Tibial nerve (tissue), 4 donors: ENCODE measurements around the gene MAST1. TPM values are rescaled to one million over a fixed set of nuclear protein-coding genes. Genes with fewer than 3 reads are reported as not detected.

ENCODE experiments used
- DNase-seq, 2 donors: peaks; one replicate each; pipeline ENCODE4 v3.0.0-alpha.2; 2019; ENCODE audit warnings: low spot score in 2 of 2
- H3K27ac ChIP-seq, 4 donors: fragments of 200-600 bp; sonication (generic) in 3 of 4; one replicate each; pipeline ENCODE4 v1.5.1; 2017 to 2019; ENCODE audit warnings: mild to moderate bottlenecking in 1 of 4
- H3K27me3 ChIP-seq, 2 donors: fragments of 200-600 bp; sonication (generic) in 1 of 2; one replicate each; pipeline versions ENCODE4 v1.5.1 to v1.6.0; 2017 to 2019
- H3K36me3 ChIP-seq, 3 donors: fragments of 200-600 bp; sonication (generic); one replicate each; pipeline ENCODE4 v1.5.1; 2018 to 2019
- H3K4me1 ChIP-seq, 4 donors: fragments of 200-600 bp; sonication (generic) in 3 of 4; one replicate each; pipeline ENCODE4 v1.5.1; 2017 to 2019
- H3K4me3 ChIP-seq, 4 donors: fragments of 200-600 bp; sonication (generic) in 3 of 4; one replicate each; pipeline ENCODE4 v1.5.1; 2017 to 2019; ENCODE audit warnings: mild to moderate bottlenecking in 1 of 4, moderate library complexity in 1 of 4
- H3K9me3 ChIP-seq, 4 donors: fragments of 200-600 bp; sonication (generic) in 3 of 4; one replicate each; pipeline ENCODE4 v1.5.1; 2017 to 2019
- EP300 ChIP-seq, 2 donors: sonication (generic); formaldehyde crosslinking; IDR thresholded peaks; one replicate each; pipeline ENCODE4 v1.6.1; 2017; ENCODE audit warnings: antibody characterized with exemption in 2 of 2, mild to moderate bottlenecking in 1 of 2
- POLR2A ChIP-seq, 2 donors: fragments of 450-650 bp; IDR thresholded peaks; one replicate each; pipeline ENCODE4 v1.6.1; 2017; ENCODE audit warnings: antibody characterized with exemption in 2 of 2, mild to moderate bottlenecking in 2 of 2, moderate library complexity in 2 of 2
- WGBS, 2 donors: methylation state at CpG; one replicate each; pipeline ENCODE4 v1.1.5; 2018; 5-methylcytosine and 5-hydroxymethylcytosine counted together
- total RNA-seq, 4 donors: library from RNA; depleted of rRNA; stranded (reverse); fragments of >200 nt; gene quantifications; one replicate each; pipeline ENCODE4 v1.1.0, GENCODE V29; 2016
- TF ChIP-seq, protein P1 (sequence below), 5 experiments: fragments of 200-600 bp in 3 of 5; fragments of 450-650 bp in 2 of 5; sonication (generic) in 3 of 5; IDR thresholded peaks; one replicate each; pipeline ENCODE4 v1.5.1; 2016 to 2019; ENCODE audit warnings: antibody characterized with exemption in 5 of 5, mild to moderate bottlenecking in 3 of 5, moderate library complexity in 2 of 5

Gene MAST1
- total RNA-seq, 4 donors from 2014 or later = not detected

- TF ChIP-seq, protein P1, sequence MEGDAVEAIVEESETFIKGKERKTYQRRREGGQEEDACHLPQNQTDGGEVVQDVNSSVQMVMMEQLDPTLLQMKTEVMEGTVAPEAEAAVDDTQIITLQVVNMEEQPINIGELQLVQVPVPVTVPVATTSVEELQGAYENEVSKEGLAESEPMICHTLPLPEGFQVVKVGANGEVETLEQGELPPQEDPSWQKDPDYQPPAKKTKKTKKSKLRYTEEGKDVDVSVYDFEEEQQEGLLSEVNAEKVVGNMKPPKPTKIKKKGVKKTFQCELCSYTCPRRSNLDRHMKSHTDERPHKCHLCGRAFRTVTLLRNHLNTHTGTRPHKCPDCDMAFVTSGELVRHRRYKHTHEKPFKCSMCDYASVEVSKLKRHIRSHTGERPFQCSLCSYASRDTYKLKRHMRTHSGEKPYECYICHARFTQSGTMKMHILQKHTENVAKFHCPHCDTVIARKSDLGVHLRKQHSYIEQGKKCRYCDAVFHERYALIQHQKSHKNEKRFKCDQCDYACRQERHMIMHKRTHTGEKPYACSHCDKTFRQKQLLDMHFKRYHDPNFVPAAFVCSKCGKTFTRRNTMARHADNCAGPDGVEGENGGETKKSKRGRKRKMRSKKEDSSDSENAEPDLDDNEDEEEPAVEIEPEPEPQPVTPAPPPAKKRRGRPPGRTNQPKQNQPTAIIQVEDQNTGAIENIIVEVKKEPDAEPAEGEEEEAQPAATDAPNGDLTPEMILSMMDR (IDR thresholded peaks at IDR 0.05) = no peak
- TF ChIP-seq POLR2A (IDR thresholded peaks at IDR 0.05) (no peak), EP300 (IDR thresholded peaks at IDR 0.05) (no peak)
- H3K9me3 ChIP-seq = no peaks in the 10 kb centered on the region
- no peak for DNase-seq
- no peaks in the 10 kb centered on the region for H3K36me3 ChIP-seq
- H3K27ac ChIP-seq = no peak overlapping the region
- H3K4me3 ChIP-seq = peak overlapping the region in 3 of 4 donors; percentile 4 to 47 (median 32)
- peaks cover 0 to 97% of the 10 kb centered on the region in 2 donors for H3K27me3 ChIP-seq
- WGBS, 2 donors = 0 to 2% methylated on average over 3 to 5 of the region's 5 CpGs
- H3K4me1 ChIP-seq = peaks cover 0 to 38% (median 10%) of the 10 kb centered on the region in 4 donors
Observed at GRCh38 chr19:12833418-12833737, 4.9 kb upstream of the MAST1 start.

DNA sequence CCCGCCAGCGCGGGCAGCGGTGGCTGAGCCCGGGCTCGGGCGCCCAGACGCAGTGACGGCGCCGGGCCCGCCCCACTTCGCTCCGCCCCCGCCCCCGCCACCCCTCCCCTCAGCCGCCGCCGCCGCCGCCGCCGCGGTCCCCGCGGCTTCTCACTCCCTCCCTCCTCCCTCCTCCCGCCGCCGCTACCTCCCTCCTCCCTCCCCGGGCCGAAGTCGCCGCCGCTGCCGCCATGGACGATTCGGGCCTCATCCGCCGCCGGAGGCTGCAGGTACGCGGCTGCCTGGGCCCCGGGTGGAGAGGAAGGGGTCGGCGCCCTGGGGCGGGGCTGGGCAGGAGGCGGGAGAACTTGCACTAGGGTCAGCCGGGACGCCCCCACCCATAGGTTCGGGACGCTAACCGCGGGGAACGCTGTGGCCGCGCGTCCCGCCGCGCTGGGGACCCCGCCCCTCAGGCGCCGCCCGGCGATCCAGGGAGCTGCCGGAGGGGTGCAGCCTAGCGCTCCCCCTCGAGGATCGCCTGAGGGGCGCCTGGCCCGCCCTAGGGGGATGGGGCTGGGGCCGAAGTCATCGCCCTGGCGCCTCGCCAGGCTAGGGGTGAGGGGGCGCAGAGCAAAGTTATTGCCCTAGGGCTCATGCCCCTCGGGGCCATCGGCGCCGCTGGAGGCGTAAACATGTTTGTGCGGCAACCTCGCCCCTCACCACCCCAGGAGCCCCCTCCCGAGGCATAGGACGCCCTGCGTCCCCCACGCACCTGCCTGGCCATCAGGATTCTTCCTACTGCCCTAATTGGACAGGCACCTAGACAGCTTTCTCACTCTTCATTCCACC, 4.4 kb upstream of the MAST1 start:
- Histone ChIP-seq H3K27ac (no peak overlapping the region), H3K27me3 (peaks cover 0 to 97% of the 10 kb centered on the region in 2 donors), H3K9me3 (no peaks in the 10 kb centered on the region), H3K36me3 (no peaks in the 10 kb centered on the region), H3K4me1 (peaks cover 0 to 40% (median 15%) of the 10 kb centered on the region in 4 donors), H3K4me3 (peak overlapping the region in 3 of 4 donors; percentile 4 to 47 (median 32))
- WGBS, 2 donors = 1% methylated on average over 13 to 34 of the region's 87 CpGs
- TF ChIP-seq POLR2A (IDR thresholded peaks at IDR 0.05) = no peak
- TF ChIP-seq, protein P1 (IDR thresholded peaks at IDR 0.05) = no peak
- DNase-seq = no peak

DNA sequence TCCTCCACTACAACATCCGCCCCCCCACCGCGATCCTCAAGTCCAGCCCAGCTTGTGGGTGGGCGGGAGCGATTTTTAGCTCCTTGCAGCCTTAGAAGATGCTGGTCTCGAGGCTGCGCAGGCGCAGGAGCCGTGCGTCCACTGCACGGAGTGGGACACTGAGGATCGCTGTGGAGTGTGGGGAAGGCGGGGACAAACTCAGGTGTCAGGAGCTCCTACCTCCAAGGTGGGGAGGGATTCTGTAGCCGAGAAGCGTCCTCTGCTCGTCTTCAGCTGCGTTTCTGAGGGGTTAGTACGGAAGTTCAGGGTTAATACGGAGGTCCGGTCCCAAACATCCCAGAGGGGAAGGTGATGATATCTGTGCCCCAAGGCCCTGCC, 3.8 kb upstream of the MAST1 start, which contains the start of gene RTBDN:
Gene RTBDN, minus strand, starts transcription at position 14 of the 378 bp plus-strand sequence. CDS start 4,600 bp downstream, outside the sequence.
- Histone ChIP-seq H3K36me3 (no peaks in the 10 kb centered on the region), H3K27ac (no peak within 1 kb of the TSS), H3K4me3 (peak within 1 kb of the TSS in 3 of 4 donors; percentile 4 to 47 (median 32)), H3K4me1 (peaks cover 0 to 41% (median 16%) of the 10 kb centered on the region in 4 donors), H3K9me3 (no peaks in the 10 kb centered on the region), H3K27me3 (peaks cover 0 to 97% of the 10 kb centered on the region in 2 donors)
- TF ChIP-seq, protein P1 (IDR thresholded peaks at IDR 0.05) = no peak
- no peak for TF ChIP-seq EP300 (IDR thresholded peaks at IDR 0.05)
- TF ChIP-seq POLR2A (IDR thresholded peaks at IDR 0.05) = no peak
- 8 to 9% methylated on average over 20 of the region's 20 CpGs for WGBS, 2 donors
- no peak for DNase-seq

DNA sequence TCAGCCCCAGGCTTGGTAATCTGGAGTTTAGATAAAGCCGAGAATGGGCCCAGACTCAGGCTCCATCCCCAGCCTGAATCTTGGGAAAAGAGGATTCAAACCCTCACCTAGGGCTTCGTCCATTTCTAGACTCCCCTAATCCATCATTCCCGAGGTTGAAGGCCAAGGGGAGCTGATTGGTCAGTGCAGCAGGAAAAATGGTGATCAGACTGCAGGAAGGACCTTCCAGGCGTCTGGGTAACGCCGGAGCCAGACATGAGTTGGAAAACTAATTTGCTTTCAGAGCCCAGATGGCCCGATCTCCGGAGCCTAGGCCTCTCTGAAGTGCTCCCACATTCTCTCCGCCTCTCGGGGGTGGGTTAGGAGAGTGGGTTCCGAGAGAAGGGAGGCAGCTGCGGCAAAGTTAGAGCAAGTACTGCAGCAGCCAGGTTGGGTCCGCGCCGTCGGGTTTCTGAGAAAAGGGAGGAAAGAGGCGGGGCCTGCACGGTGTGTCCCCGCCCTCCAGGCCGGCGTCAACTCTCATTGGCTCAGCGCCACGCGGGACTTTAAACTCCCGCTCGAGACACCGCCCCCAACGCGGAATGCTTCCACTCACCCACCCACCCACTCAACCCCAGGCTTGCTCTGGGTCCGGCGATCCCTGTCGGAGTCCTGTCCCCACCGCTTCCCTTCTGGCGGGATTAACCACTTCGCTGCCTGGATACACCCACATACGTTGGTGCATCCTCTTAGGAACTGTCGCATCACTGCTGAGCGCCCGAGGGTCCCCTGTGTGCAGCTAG, 3.1 kb upstream of the MAST1 start:
- TF ChIP-seq POLR2A (IDR thresholded peaks at IDR 0.05) (no peak), EP300 (IDR thresholded peaks at IDR 0.05) (no peak)
- TF ChIP-seq, protein P1 (IDR thresholded peaks at IDR 0.05) = no peak
- Histone ChIP-seq H3K27ac (no peak overlapping the region), H3K4me1 (peaks cover 0 to 41% (median 16%) of the 10 kb centered on the region in 4 donors), H3K36me3 (no peaks in the 10 kb centered on the region), H3K9me3 (no peaks in the 10 kb centered on the region), H3K27me3 (peaks cover 0 to 97% of the 10 kb centered on the region in 2 donors), H3K4me3 (no peak overlapping the region)
- 5 to 8% methylated on average over 38 to 39 of the region's 39 CpGs for WGBS, 2 donors
- DNase-seq = no peak

- peaks cover 0 to 97% of the 10 kb centered on the region in 2 donors for H3K27me3 ChIP-seq
Observed at GRCh38 chr19:12836529-12836863, 1.8 kb upstream of the MAST1 start.

More at GRCh38 chr19:12836529-12836863, 1.8 kb upstream of the MAST1 start:
- no peak for DNase-seq
- Histone ChIP-seq H3K36me3 (no peaks in the 10 kb centered on the region), H3K4me1 (peaks cover 0 to 54% (median 19%) of the 10 kb centered on the region in 4 donors), H3K27ac (no peak overlapping the region), H3K9me3 (no peaks in the 10 kb centered on the region), H3K4me3 (no peak overlapping the region)
- TF ChIP-seq POLR2A (IDR thresholded peaks at IDR 0.05) (no peak), EP300 (IDR thresholded peaks at IDR 0.05) (no peak)
- 9% methylated on average over 6 of the region's 6 CpGs for WGBS, 2 donors
